Activated T-cell treated with anti-CD3 and anti-CD28 coated beads, Interleukin-2, amount 50 U/mL, for 72 hours (primary cell): ENCODE results near the gene TRIM68. TPM values are rescaled to one million over a fixed set of nuclear protein-coding genes. Genes with fewer than 3 reads are reported as not detected.

Source experiments
- ATAC-seq, 2 donors: fragments of 150-1000 bp; cut with Tn5 transposase; replicated peaks in 1 of 2; 2 replicates each; pipeline ENCODE4 v1.10.0; 2021; ENCODE audit warnings: moderate library complexity in 2 of 2, mild to moderate bottlenecking in 1 of 2
- DNase-seq, 2 donors: peaks; one replicate each; pipeline ENCODE4 v3.0.0; 2021 to 2022; ENCODE audit warnings: mixed read lengths in 1 of 2
- H3K27ac Mint-ChIP-seq: one replicate; pipeline ENCODE4 v1.8.0; 2022; ENCODE audit warnings: mild to moderate bottlenecking, moderate library complexity, mixed read lengths
- H3K27me3 Mint-ChIP-seq: one replicate; pipeline ENCODE4 v1.8.0; 2022; ENCODE audit warnings: low read depth, mixed read lengths
- H3K36me3 Mint-ChIP-seq, 2 donors: one replicate each; pipeline ENCODE4 v1.8.0; 2022; ENCODE audit warnings: mixed read lengths in 2 of 2, mild to moderate bottlenecking in 1 of 2; ENCODE audit not compliant: insufficient read depth in 2 of 2
- H3K4me1 Mint-ChIP-seq: one replicate; pipeline ENCODE4 v1.8.0; 2022; ENCODE audit warnings: low read depth, mixed read lengths
- H3K4me3 Mint-ChIP-seq, 2 donors: one replicate each; pipeline ENCODE4 v1.8.0; 2022; ENCODE audit warnings: mild to moderate bottlenecking in 2 of 2, mixed read lengths in 2 of 2, moderate library complexity in 2 of 2
- H3K9me3 Mint-ChIP-seq, 2 donors: one replicate each; pipeline ENCODE4 v1.8.0; 2022; ENCODE audit warnings: mixed read lengths in 2 of 2
- total RNA-seq, 2 donors: library from RNA; stranded (reverse); gene quantifications; one replicate each; pipeline ENCODE4 v1.2.3, GENCODE V29; 2022

The TRIM68 gene
- total RNA-seq, 2 donors from 2014 or later: 17.1 to 22.3 TPM

DNA sequence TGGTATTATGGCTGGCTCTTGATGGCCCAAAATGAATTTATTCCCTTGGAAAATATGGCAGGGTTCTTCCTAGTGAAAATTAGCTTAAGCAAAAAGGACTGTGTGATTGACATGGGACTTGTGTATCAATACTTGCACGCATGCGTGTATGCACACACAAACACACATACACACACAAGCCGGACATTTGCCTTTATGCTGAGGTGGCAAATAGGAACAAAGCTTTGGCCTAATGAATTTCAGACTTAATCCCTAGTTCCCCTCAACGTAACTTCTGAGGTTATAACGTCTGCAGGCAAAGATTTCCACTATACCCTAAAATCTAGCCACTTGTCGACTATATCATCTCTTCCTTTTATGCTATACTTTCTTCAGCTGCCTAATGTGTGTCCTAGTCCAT lies 29.4 kb downstream of the TRIM68 start:
- Mint-ChIP-seq H3K4me1 (peaks cover 6% of the 10 kb centered on the region), H3K4me3 (no peak overlapping the region), H3K27me3 (peaks cover 30% of the 10 kb centered on the region), H3K9me3 (peaks cover 1 to 2% of the 10 kb centered on the region in 2 donors), H3K27ac (no peak overlapping the region), H3K36me3 (no peaks in the 10 kb centered on the region)
- DNase-seq (no peak), ATAC-seq (no peak)

DNA sequence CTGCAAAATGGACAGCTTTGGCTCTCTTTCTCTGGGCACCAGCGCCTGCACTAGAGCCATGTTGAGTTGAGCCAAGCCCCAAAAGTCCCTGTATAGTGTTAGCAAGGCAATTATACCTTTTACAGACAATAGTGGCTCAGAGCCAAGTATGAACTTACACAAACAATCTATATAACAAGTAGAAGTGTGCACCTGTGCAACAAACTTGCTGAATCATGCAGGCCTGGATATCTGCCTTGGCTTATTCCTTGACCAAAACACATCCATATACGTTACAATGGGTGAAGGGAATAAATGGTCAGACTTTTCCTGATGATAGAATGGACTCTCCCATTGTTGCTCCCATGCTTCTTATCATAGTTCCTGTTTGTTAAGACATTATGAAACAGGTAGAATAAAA lies 30.3 kb downstream of the TRIM68 start:
- H3K4me1 Mint-ChIP-seq: peaks cover 6% of the 10 kb centered on the region
- H3K9me3 Mint-ChIP-seq: peaks cover 1 to 2% of the 10 kb centered on the region in 2 donors
- DNase-seq: no peak
- H3K27ac Mint-ChIP-seq: no peak overlapping the region
- H3K27me3 Mint-ChIP-seq: peaks cover 26% of the 10 kb centered on the region
- ATAC-seq: no peak
- H3K4me3 Mint-ChIP-seq: no peak overlapping the region
- no peaks in the 10 kb centered on the region for H3K36me3 Mint-ChIP-seq

DNA sequence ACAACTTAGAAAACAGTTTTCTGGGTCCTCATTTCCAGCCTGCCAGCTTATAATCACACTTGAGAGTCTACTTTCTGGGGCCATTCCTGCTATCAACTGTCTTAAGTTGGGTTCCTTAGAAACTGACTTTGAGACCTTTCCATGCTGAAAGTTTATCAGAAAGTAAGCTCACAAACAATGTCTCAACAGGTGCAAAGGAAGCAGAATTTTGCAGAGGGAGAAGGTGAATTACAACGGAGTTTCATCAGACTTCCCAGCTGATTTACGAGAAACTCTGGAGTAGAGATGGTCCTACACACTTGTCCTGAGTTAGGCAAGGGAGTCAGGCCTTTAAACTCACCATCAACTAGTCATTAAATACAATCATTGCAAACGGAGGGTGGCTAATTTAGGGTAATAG lies 31.2 kb downstream of the TRIM68 start:
- H3K9me3 Mint-ChIP-seq: peaks cover 1 to 2% of the 10 kb centered on the region in 2 donors
- peaks cover 28% of the 10 kb centered on the region for H3K27me3 Mint-ChIP-seq
- H3K36me3 Mint-ChIP-seq: no peaks in the 10 kb centered on the region
- peaks cover 6% of the 10 kb centered on the region for H3K4me1 Mint-ChIP-seq
- DNase-seq (no peak), ATAC-seq (no peak)
- no peak overlapping the region for H3K27ac Mint-ChIP-seq
- no peak overlapping the region for H3K4me3 Mint-ChIP-seq

DNA sequence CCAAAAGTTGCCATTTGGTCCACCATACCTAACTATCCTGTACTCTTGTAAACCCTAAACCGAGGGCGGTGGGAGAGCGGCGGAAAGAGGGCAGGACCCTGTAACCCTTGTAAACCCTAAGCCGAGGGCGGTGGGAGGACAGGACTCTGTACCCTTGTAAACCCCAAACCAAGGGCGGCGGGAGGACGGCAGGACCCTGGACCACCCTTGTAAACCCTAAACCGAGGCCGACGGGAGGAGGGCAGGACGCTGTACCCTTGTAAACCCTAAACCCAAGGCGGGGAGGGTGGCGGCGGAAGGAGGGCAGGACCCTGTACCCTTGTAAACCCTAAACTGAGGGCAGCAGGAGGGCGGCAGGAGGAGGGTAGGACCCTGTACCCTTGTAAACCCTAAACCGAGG lies 39.0 kb downstream of the TRIM68 start:
- Mint-ChIP-seq H3K4me3 (no peak overlapping the region), H3K9me3 (peaks cover 1 to 2% of the 10 kb centered on the region in 2 donors), H3K4me1 (no peaks in the 10 kb centered on the region), H3K27ac (no peak overlapping the region), H3K36me3 (peaks cover 0 to 2% of the 10 kb centered on the region in 2 donors), H3K27me3 (peaks cover 12% of the 10 kb centered on the region)
- no peak for ATAC-seq
- DNase-seq: no peak

DNA sequence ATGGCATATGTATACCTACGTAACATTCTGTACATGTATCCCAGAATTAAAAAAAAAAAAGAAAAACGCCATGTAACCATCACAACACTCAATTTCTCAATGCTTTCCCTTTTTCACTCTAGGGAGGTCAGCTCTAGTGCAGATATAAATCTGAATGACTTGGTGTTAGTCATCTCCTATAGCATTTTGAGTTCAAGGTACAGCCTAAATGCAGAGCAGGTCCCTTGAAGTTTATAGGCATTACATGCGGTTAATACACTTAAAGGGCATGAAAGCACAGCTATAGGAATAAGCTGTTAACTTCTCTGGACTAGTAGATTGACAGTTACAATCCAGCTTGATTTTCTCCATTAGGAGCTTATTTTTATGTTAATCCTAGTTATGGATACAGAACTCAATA lies 42.7 kb downstream of the TRIM68 start:
- ATAC-seq: no peak
- Mint-ChIP-seq H3K4me1 (no peaks in the 10 kb centered on the region), H3K27ac (no peak overlapping the region), H3K36me3 (peaks cover 1 to 8% of the 10 kb centered on the region in 2 donors), H3K9me3 (peaks cover 6% of the 10 kb centered on the region in 2 donors), H3K4me3 (no peak overlapping the region), H3K27me3 (peaks cover 13% of the 10 kb centered on the region)
- DNase-seq: no peak

DNA sequence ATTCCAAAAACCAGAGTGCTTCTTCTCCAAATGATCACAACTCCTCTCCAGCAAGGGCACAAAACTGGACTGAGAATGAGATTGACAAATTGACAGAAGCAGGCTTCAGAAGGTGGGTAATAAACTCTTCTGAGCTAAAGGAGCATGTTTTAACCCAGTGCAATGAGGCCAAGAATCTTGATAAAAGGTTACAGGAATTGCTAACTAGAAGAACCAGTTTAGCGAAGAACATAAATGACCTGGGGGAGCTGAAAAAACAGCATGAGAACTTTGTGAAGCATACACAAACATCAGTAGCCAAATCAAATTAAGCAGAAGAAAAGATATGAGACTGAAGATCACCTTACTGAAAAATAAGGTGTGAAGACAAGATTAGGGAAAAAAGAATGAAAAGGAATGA lies 47.6 kb downstream of the TRIM68 start:
- H3K9me3 Mint-ChIP-seq: peaks cover 6% of the 10 kb centered on the region in 2 donors
- no peak overlapping the region for H3K4me3 Mint-ChIP-seq
- H3K4me1 Mint-ChIP-seq: no peaks in the 10 kb centered on the region
- peaks cover 26% of the 10 kb centered on the region for H3K27me3 Mint-ChIP-seq
- H3K27ac Mint-ChIP-seq: no peak overlapping the region
- ATAC-seq: no peak
- no peak for DNase-seq
- H3K36me3 Mint-ChIP-seq: peaks cover 1 to 8% of the 10 kb centered on the region in 2 donors

DNA sequence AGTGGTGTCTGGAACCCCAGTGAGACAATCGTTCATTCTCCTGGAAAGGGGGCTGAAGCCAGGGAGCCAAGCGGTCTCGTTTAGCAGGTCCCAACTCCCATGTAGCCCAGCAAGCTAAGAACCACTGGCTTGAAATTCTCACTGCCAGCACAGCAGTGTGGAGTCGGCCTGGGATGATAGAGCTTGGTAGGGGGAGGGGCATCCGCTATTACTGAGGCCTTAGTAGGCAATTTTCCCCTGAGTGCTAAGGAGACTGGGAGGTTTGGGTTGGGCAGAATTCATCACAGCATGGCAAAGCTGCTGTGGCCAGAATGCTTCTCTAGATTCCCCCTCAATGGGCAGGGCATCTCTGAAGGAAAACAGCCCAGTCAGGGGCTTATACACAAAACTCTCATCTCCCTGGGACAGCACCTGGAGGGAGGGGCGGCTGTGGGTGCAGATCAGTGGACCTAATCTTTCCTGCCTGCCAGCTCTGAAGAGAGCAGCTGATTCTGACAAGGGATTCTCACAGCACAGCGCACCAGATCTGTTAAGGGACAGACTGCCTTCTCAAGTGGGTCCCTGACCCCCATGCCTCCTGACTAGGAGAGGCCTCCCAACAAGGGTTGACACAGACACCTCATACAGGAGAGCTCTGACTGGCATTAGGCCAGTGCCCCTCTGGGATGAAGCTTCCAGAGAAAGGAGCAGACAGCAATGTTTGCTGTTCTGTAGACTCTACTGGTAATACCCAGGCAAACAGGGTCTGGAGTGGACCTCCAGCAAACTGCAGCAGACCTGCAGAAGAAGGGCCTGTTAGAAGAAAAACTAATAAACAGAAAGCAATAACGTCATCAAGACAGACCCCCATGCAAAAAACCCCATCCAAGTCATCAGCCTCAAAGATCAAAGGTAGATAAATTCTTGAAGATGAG lies 48.2 kb downstream of the TRIM68 start:
- Mint-ChIP-seq H3K36me3 (peaks cover 1 to 8% of the 10 kb centered on the region in 2 donors), H3K9me3 (peaks cover 6% of the 10 kb centered on the region in 2 donors), H3K27me3 (peaks cover 26% of the 10 kb centered on the region), H3K4me3 (no peak overlapping the region), H3K4me1 (no peaks in the 10 kb centered on the region), H3K27ac (no peak overlapping the region)
- ATAC-seq (no peak), DNase-seq (no peak)

DNA sequence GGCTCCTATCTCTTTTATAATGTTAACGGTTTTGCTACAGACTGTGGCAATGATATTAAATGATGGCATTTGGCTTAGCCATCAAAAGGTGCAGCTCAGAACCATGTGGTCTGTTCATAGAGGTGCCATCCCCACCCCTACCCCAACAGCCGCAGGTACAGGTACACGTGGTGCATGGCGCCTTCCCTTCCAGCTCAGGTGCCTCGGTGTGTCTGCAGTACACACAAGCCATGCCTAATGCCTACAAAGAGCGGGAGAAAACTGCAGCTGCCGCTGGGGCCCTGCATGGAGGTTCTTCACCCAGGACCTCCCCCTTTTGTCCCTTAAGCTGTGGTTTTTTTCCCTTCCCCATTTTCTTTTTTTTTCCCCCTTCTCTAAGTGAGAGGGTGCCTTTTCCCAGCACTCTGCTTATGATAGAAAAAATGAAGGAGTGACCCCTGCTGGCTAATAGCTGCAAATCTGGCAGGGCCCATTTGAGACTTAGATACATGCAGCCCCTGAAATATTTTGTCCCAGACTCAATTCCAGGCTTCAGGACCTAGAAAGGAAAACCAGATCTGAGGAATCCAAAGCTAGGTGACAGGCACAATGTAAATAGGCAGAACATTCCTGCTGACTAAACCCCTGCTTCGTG lies 56.6 kb downstream of the TRIM68 start:
- H3K27ac Mint-ChIP-seq: no peak overlapping the region
- DNase-seq: no peak
- no peak for ATAC-seq

More for the DNA sequence above, 56.6 kb downstream of the TRIM68 start:
- no peak overlapping the region for H3K4me3 Mint-ChIP-seq
- H3K4me1 Mint-ChIP-seq: no peaks in the 10 kb centered on the region
- no peaks in the 10 kb centered on the region for H3K27me3 Mint-ChIP-seq
- H3K36me3 Mint-ChIP-seq: no peaks in the 10 kb centered on the region
- no peaks in the 10 kb centered on the region for H3K9me3 Mint-ChIP-seq

Other genes starting within 250 kb of the TRIM68 start
- gene OR52B4, start 239.8 kb downstream of the TRIM68 start, total RNA-seq: not detected
- 10 to 100 TPM; 26.5 to 35.3 TPM for gene TRIM21, start 214.5 kb downstream of the TRIM68 start, total RNA-seq
- gene OR52K2, start 158.9 kb downstream of the TRIM68 start, total RNA-seq: not detected
- gene OR52K1, start 125.6 kb downstream of the TRIM68 start, total RNA-seq: not detected
- not detected for gene OR52M1, start 63.0 kb downstream of the TRIM68 start, total RNA-seq
- not detected for gene OR52I2, start 26.5 kb downstream of the TRIM68 start, total RNA-seq
- gene OR52I1, start 14.2 kb downstream of the TRIM68 start, total RNA-seq: not detected
- not detected for gene OR51D1, start 29.2 kb upstream of the TRIM68 start, total RNA-seq
- not detected for gene OR51E1, start 35.8 kb upstream of the TRIM68 start, total RNA-seq
- gene OR51E2, start 89.6 kb upstream of the TRIM68 start, total RNA-seq: not detected
- gene MMP26, start 96.6 kb upstream of the TRIM68 start, total RNA-seq: not detected
- not detected for gene OR51F1, start 161.7 kb upstream of the TRIM68 start, total RNA-seq
- gene OR52R1, start 196.1 kb upstream of the TRIM68 start, total RNA-seq: not detected
- gene OR51F2, start 213.1 kb upstream of the TRIM68 start, total RNA-seq: not detected
- not detected for gene OR51S1, start 241.0 kb upstream of the TRIM68 start, total RNA-seq